ENCODE measurements around the gene TMEM132D. TPM values are rescaled to one million over a fixed set of nuclear protein-coding genes. Genes with fewer than 3 reads are reported as not detected.

Gene TMEM132D
- total RNA-seq, 1 donor from 2014 or later: not detected

GRCh38 chr12:129827102-129827865 is 76.5 kb downstream of the TMEM132D start:
- intact Hi-C loops (cut with micrococcal nuclease): no loop called here

GRCh38 chr12:129826273-129826672 is 77.6 kb downstream of the TMEM132D start:
- intact Hi-C loops (cut with micrococcal nuclease): no loop called here

GRCh38 chr12:129825316-129825715 is 78.5 kb downstream of the TMEM132D start:
- intact Hi-C loops (cut with micrococcal nuclease): no loop called here

GRCh38 chr12:129821964-129822363 is 81.9 kb downstream of the TMEM132D start:
- intact Hi-C loops (cut with micrococcal nuclease): no loop called here

GRCh38 chr12:129819391-129819790 is 84.4 kb downstream of the TMEM132D start:
- intact Hi-C loops (cut with micrococcal nuclease): no loop called here

GRCh38 chr12:129815846-129816245 is 88.0 kb downstream of the TMEM132D start:
- intact Hi-C loops (cut with micrococcal nuclease): no loop called here

- intact Hi-C loops (cut with micrococcal nuclease): no loop called here
These were observed 91.9 kb downstream of the TMEM132D start for GRCh38 chr12:129811963-129812362.

GRCh38 chr12:129807136-129807535 is 96.7 kb downstream of the TMEM132D start:
- intact Hi-C loops (cut with micrococcal nuclease): no loop called here

GRCh38 chr12:129791396-129791795 is 112.4 kb downstream of the TMEM132D start:
- intact Hi-C loops (cut with micrococcal nuclease): no loop called here

- intact Hi-C loops (cut with micrococcal nuclease): no loop called here
These were observed 112.9 kb downstream of the TMEM132D start for GRCh38 chr12:129790930-129791329.

- intact Hi-C loops (cut with micrococcal nuclease): no loop called here
These were observed 113.5 kb downstream of the TMEM132D start for GRCh38 chr12:129790331-129790730.

- intact Hi-C loops (cut with micrococcal nuclease): no loop called here
These were observed 113.9 kb downstream of the TMEM132D start for GRCh38 chr12:129789921-129790320.

GRCh38 chr12:129788506-129789084 is 115.2 kb downstream of the TMEM132D start:
- intact Hi-C loops (cut with micrococcal nuclease): no loop called here

- intact Hi-C loops (cut with micrococcal nuclease): no loop called here
These were observed 123.8 kb downstream of the TMEM132D start for GRCh38 chr12:129779989-129780388.

GRCh38 chr12:129779033-129779432 is 124.8 kb downstream of the TMEM132D start:
- intact Hi-C loops (cut with micrococcal nuclease): no loop called here

GRCh38 chr12:129776977-129777667 is 126.7 kb downstream of the TMEM132D start:
- intact Hi-C loops (cut with micrococcal nuclease): no loop called here

GRCh38 chr12:129772501-129773493 is 131.0 kb downstream of the TMEM132D start:
- intact Hi-C loops (cut with micrococcal nuclease): no loop called here

GRCh38 chr12:129771238-129771637 is 132.6 kb downstream of the TMEM132D start:
- intact Hi-C loops (cut with micrococcal nuclease): no loop called here

- intact Hi-C loops (cut with micrococcal nuclease): no loop called here
These were observed 138.1 kb downstream of the TMEM132D start for GRCh38 chr12:129765719-129766118.

GRCh38 chr12:129762436-129762835 is 141.4 kb downstream of the TMEM132D start:
- intact Hi-C loops (cut with micrococcal nuclease): no loop called here

- intact Hi-C loops (cut with micrococcal nuclease): no loop called here
These were observed 150.2 kb downstream of the TMEM132D start for GRCh38 chr12:129753586-129753985.

Data from T-helper 1 cell treated with Interleukin-12 subunit alpha and Interleukin-12 subunit beta and Interleukin-4 antibody, amounts not matched to agents 30 ng/mL and 1 ng/mL, for 36 hours (primary cell).